Suprapubic skin (tissue), 4 donors: Measurements from ENCODE around the gene ERCC2. TPM values are rescaled to one million over a fixed set of nuclear protein-coding genes. Genes with fewer than 3 reads are reported as not detected.

Experiments
- DNase-seq, 2 donors: peaks; one replicate each; pipeline ENCODE4 v3.0.0-alpha.2; 2019; ENCODE audit warnings: low spot score in 2 of 2
- H3K27ac ChIP-seq: fragments of 200-600 bp; sonication (generic); one replicate; pipeline ENCODE4 v1.5.1; 2019
- H3K27me3 ChIP-seq: fragments of 200-600 bp; sonication (generic); one replicate; pipeline ENCODE4 v1.5.1; 2019
- H3K36me3 ChIP-seq: fragments of 200-600 bp; sonication (generic); one replicate; pipeline ENCODE4 v1.5.1; 2019
- H3K4me1 ChIP-seq: fragments of 200-600 bp; sonication (generic); one replicate; pipeline ENCODE4 v1.5.1; 2019
- H3K4me3 ChIP-seq: fragments of 200-600 bp; sonication (generic); one replicate; pipeline ENCODE4 v1.5.1; 2019; ENCODE audit warnings: mild to moderate bottlenecking
- H3K9me3 ChIP-seq: fragments of 200-600 bp; sonication (generic); one replicate; pipeline ENCODE4 v1.5.1; 2019
- CTCF ChIP-seq, 2 donors: fragments of 200-600 bp in 1 of 2; fragments of 450-650 bp in 1 of 2; sonication (generic) in 1 of 2; IDR thresholded peaks; one replicate each; pipeline ENCODE4 v1.5.1; 2016 to 2019; ENCODE audit warnings: antibody characterized with exemption in 2 of 2, mild to moderate bottlenecking in 1 of 2, moderate library complexity in 1 of 2
- EP300 ChIP-seq: sonication (generic); formaldehyde crosslinking; IDR thresholded peaks from one replicate; pipeline ENCODE4 v1.6.1; 2017; ENCODE audit warnings: antibody characterized with exemption
- POLR2A ChIP-seq, 2 donors: fragments of 450-650 bp; IDR thresholded peaks; one replicate each; pipeline ENCODE4 v1.6.1; 2017; ENCODE audit warnings: antibody characterized with exemption in 2 of 2, mild to moderate bottlenecking in 2 of 2, moderate library complexity in 2 of 2
- POLR2AphosphoS5 ChIP-seq, 3 donors: sonication (generic); formaldehyde crosslinking; IDR thresholded peaks; one replicate each; pipeline ENCODE4 v1.6.1; 2017; ENCODE audit warnings: antibody characterized with exemption in 3 of 3
- WGBS: methylation state at CpG from one replicate; pipeline ENCODE4 v1.1.5; 2018; 5-methylcytosine and 5-hydroxymethylcytosine counted together
- total RNA-seq, 4 donors: library from RNA; depleted of rRNA; stranded (reverse); fragments of >200 nt; gene quantifications; one replicate each; pipeline ENCODE4 v1.1.0, GENCODE V29; 2016

The ERCC2 gene
- total RNA-seq, 4 donors from 2014 or later: 10.2 to 22.3 (median 14.1) TPM

- 94% methylated on average over 11 of the region's 11 CpGs for WGBS
- H3K36me3 ChIP-seq: peaks cover 47% of the 10 kb centered on the region
- no peak for DNase-seq
- no peak overlapping the region for H3K4me3 ChIP-seq
- TF ChIP-seq CTCF (IDR thresholded peaks at IDR 0.05) (no peak), EP300 (no peak), POLR2A (IDR thresholded peaks at IDR 0.05) (no peak), POLR2AphosphoS5 (IDR thresholded peaks at IDR 0.05) (no peak)
- H3K9me3 ChIP-seq: no peaks in the 10 kb centered on the region
- H3K27me3 ChIP-seq: no peaks in the 10 kb centered on the region
- no peak overlapping the region for H3K27ac ChIP-seq
- H3K4me1 ChIP-seq: no peaks in the 10 kb centered on the region
These were observed 13.0 kb downstream of the ERCC2 start for GRCh38 chr19:45357445-45357783.

- Histone ChIP-seq H3K27ac (no peak overlapping the region), H3K27me3 (no peaks in the 10 kb centered on the region), H3K4me1 (no peaks in the 10 kb centered on the region), H3K4me3 (no peak overlapping the region), H3K36me3 (peaks cover 49% of the 10 kb centered on the region), H3K9me3 (no peaks in the 10 kb centered on the region)
- TF ChIP-seq EP300: no peak
- TF ChIP-seq CTCF (IDR thresholded peaks at IDR 0.05): no peak
- no peak for TF ChIP-seq POLR2AphosphoS5 (IDR thresholded peaks at IDR 0.05)
- no peak for TF ChIP-seq POLR2A (IDR thresholded peaks at IDR 0.05)
- no peak for DNase-seq
- WGBS: 89% methylated on average over 20 of the region's 20 CpGs
These were observed 13.5 kb downstream of the ERCC2 start for GRCh38 chr19:45356760-45357444.

- no peaks in the 10 kb centered on the region for H3K4me1 ChIP-seq
- H3K9me3 ChIP-seq: no peaks in the 10 kb centered on the region
- H3K36me3 ChIP-seq: peaks cover 52% of the 10 kb centered on the region
- H3K27ac ChIP-seq: no peak overlapping the region
- H3K27me3 ChIP-seq: no peaks in the 10 kb centered on the region
- no peak for DNase-seq
- TF ChIP-seq POLR2A (IDR thresholded peaks at IDR 0.05) (no peak), CTCF (IDR thresholded peaks at IDR 0.05) (no peak), POLR2AphosphoS5 (IDR thresholded peaks at IDR 0.05) (no peak), EP300 (no peak)
- WGBS: 96% methylated on average over 9 of the region's 9 CpGs
- no peak overlapping the region for H3K4me3 ChIP-seq
These were observed 14.5 kb downstream of the ERCC2 start for GRCh38 chr19:45355910-45356309.

GRCh38 chr19:45355402-45355801, 15.0 kb downstream of the ERCC2 start:
- Histone ChIP-seq H3K36me3 (peaks cover 52% of the 10 kb centered on the region), H3K27me3 (no peaks in the 10 kb centered on the region), H3K4me1 (no peaks in the 10 kb centered on the region), H3K9me3 (no peaks in the 10 kb centered on the region), H3K4me3 (no peak overlapping the region), H3K27ac (no peak overlapping the region)
- DNase-seq: no peak
- WGBS: over 99% methylated on average over 8 of the region's 9 CpGs
- no peak for TF ChIP-seq CTCF (IDR thresholded peaks at IDR 0.05)
- TF ChIP-seq POLR2AphosphoS5 (IDR thresholded peaks at IDR 0.05): no peak
- no peak for TF ChIP-seq POLR2A (IDR thresholded peaks at IDR 0.05)
- no peak for TF ChIP-seq EP300

GRCh38 chr19:45354241-45354842, 16.0 kb downstream of the ERCC2 start:
- no peak overlapping the region for H3K27ac ChIP-seq
- TF ChIP-seq CTCF (IDR thresholded peaks at IDR 0.05) (no peak), EP300 (no peak), POLR2A (IDR thresholded peaks at IDR 0.05) (no peak), POLR2AphosphoS5 (IDR thresholded peaks at IDR 0.05) (no peak)
- no peak for DNase-seq
- peaks cover 63% of the 10 kb centered on the region for H3K36me3 ChIP-seq
- H3K27me3 ChIP-seq: no peaks in the 10 kb centered on the region
- no peak overlapping the region for H3K4me3 ChIP-seq
- 91% methylated on average over 10 of the region's 11 CpGs for WGBS
- H3K4me1 ChIP-seq: no peaks in the 10 kb centered on the region
- no peaks in the 10 kb centered on the region for H3K9me3 ChIP-seq
